Brain microvascular endothelial cell (primary cell): ENCODE results near the gene PARP16.

ENCODE experiments used
- DNase-seq: peaks from one replicate; pipeline ENCODE4 v3.0.0-alpha.2; 2020
- H3K27ac ChIP-seq: fragments of 250-450 bp; sonication (Bioruptor Pico); 2 replicates; pipeline ENCODE4 v1.5.1; 2020; ENCODE audit warnings: mild to moderate bottlenecking, moderate library complexity
- H3K27me3 ChIP-seq: fragments of 250-450 bp; sonication (Bioruptor Pico); replicated peaks from 2 replicates; pipeline ENCODE4 v1.5.1; 2020; ENCODE audit warnings: mild to moderate bottlenecking
- H3K36me3 ChIP-seq: fragments of 250-450 bp; sonication (Bioruptor Pico); replicated peaks from 2 replicates; pipeline ENCODE4 v1.5.1; 2020; ENCODE audit warnings: mild to moderate bottlenecking
- H3K4me3 ChIP-seq: 2 replicates; pipeline ENCODE4 v1.5.1; 2011; ENCODE audit warnings: low read depth, mild to moderate bottlenecking, control low read depth, low read length, moderate library complexity
- CTCF ChIP-seq: IDR thresholded peaks from 2 replicates; pipeline ENCODE4 v1.5.1; 2011; ENCODE audit warnings: low read depth, mild to moderate bottlenecking, moderate library complexity, low read length, control low read depth, inconsistent platforms; ENCODE audit errors: missing control alignments
- in situ Hi-C: cut with HindIII; loops from 2 replicates; pipeline ENCODE4 v1.10.0; 2017; ENCODE audit warnings: low sequenced_read_pairs, low pct_ligation_motif_present

PARP16 gene

GRCh38 chr15:65258375-65259262, 28.1 kb downstream of the PARP16 start:
- no peak overlapping the region for H3K27ac ChIP-seq
- H3K27me3 ChIP-seq, result no peaks in the 10 kb centered on the region
- peaks cover 5% of the 10 kb centered on the region for H3K36me3 ChIP-seq
- DNase-seq, result no peak
- in situ Hi-C loops, result no loop called here
- no peak for TF ChIP-seq CTCF
- H3K4me3 ChIP-seq, result no peak overlapping the region

GRCh38 chr15:65255486-65256140, 31.1 kb downstream of the PARP16 start:
- Histone ChIP-seq H3K27ac (no peak overlapping the region), H3K27me3 (no peaks in the 10 kb centered on the region), H3K36me3 (peaks cover under 1% of the 10 kb centered on the region), H3K4me3 (no peak overlapping the region)
- TF ChIP-seq CTCF, result no peak
- DNase-seq, result no peak
- in situ Hi-C loops, result no loop called here

- TF ChIP-seq CTCF, result no peak
- no peak overlapping the region for H3K27ac ChIP-seq
- H3K27me3 ChIP-seq, result no peaks in the 10 kb centered on the region
- in situ Hi-C loops, result no loop called here
- DNase-seq, result no peak
- H3K4me3 ChIP-seq, result no peak overlapping the region
- H3K36me3 ChIP-seq, result no peaks in the 10 kb centered on the region
Measured at GRCh38 chr15:65254758-65255157, 31.9 kb downstream of the PARP16 start.

GRCh38 chr15:65254356-65254755, 32.3 kb downstream of the PARP16 start:
- Histone ChIP-seq H3K4me3 (no peak overlapping the region), H3K27ac (no peak overlapping the region), H3K36me3 (no peaks in the 10 kb centered on the region), H3K27me3 (no peaks in the 10 kb centered on the region)
- TF ChIP-seq CTCF, result no peak
- DNase-seq, result no peak
- in situ Hi-C loops, result no loop called here

GRCh38 chr15:65249641-65250040, 37.0 kb downstream of the PARP16 start:
- H3K27me3 ChIP-seq, result no peaks in the 10 kb centered on the region
- DNase-seq, result no peak
- no peak for TF ChIP-seq CTCF
- in situ Hi-C loops, result no loop called here
- no peak overlapping the region for H3K4me3 ChIP-seq
- H3K36me3 ChIP-seq, result no peaks in the 10 kb centered on the region
- no peak overlapping the region for H3K27ac ChIP-seq
